Sciatic nerve (tissue), 2 donors: ENCODE measurements around the gene MED19. TPM values are rescaled to one million over a fixed set of nuclear protein-coding genes. Genes with fewer than 3 reads are reported as not detected.

Experiments
- ATAC-seq: fragments of 200-7000 bp; cut with Tn5 transposase; one replicate; pipeline ENCODE4 v1.9.1; 2020; ENCODE audit warnings: mild to moderate bottlenecking, moderate library complexity
- DNase-seq: peaks from one replicate; pipeline ENCODE4 v3.0.0-alpha.2; 2020; ENCODE audit warnings: low spot score
- intact Hi-C: fragments of 100-400 bp; cut with DNase I; formaldehyde crosslinking; loops from one replicate; pipeline ENCODE4 v1.14.2; 2022
- total RNA-seq: library from RNA; stranded (reverse); fragmentation: NEBNext Ultra II Directional; extraction: Animal tissue kit (Norgen Biotek cat#: 25700); gene quantifications from one replicate; pipeline ENCODE4 v1.2.1, GENCODE V29; 2021
- donor health status: DM: no; HTN: no; CAD: no.
- donor health status: DM: no; HTN: no; CAD: no.

MED19 gene
- total RNA-seq, 1 donor from 2014 or later = 9.6 TPM

DNA sequence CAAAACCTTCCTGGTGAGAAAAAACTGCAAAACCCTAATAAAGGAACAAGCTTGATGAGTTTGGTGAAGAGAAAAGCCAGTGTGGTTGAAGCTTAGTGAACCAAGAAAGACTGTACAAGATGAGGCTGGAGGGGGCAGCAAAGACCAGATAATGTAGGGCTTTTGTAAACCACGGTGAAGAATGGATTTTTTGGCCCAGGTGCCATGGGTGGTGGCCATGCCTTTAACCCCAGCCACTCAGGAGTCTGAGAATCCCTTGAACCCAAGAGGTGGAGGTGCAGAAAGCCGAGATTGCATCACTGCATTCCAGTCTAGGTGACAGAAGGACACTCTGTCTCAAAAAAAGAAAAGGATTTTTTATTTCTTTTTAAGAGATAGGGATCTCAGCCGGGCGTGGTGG is 49.1 kb downstream of the MED19 start:
- DNase-seq (no peak), ATAC-seq (no peak)
- intact Hi-C loops = loop anchor here (10.0 kb wide), 1 partner anchor 142 kb away; no protein-coding TSS in a partner anchor

DNA sequence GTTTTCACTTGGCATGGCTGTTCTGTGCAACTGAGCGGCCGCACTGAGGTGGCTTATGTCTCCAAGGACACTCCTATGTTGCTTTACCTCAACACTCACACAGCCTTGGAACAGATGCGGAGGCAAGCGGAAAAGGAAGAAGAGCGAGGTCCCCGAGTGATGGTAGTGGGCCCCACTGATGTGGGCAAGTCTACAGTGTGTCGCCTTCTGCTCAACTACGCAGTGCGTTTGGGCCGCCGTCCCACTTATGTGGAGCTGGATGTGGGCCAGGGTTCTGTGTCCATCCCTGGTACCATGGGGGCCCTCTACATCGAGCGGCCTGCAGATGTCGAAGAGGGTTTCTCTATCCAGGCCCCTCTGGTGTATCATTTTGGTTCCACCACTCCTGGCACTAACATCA is 52.3 kb downstream of the MED19 start:
- no peak for ATAC-seq
- intact Hi-C loops = loop anchor here (10.0 kb wide), 1 partner anchor 145 kb away; no protein-coding TSS in a partner anchor
- DNase-seq = no peak

DNA sequence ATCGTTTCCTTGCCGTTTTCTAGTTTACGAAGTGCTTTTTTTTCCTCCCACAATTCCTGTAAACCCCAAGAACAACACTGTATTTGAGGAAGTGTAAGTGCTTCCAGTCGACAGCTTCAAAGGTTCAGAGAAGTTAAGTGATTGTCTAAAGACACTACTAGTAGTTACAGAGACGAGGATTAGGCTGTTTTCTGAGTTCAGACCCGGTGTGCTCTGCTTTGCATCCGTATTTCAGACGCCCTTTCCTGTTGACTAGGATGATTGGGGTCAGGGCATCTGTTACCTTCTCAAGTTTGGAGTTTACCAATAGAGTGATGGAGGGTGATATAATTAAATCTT is 54.0 kb downstream of the MED19 start:
- no peak for DNase-seq
- no peak for ATAC-seq
- intact Hi-C loops = no loop called here

DNA sequence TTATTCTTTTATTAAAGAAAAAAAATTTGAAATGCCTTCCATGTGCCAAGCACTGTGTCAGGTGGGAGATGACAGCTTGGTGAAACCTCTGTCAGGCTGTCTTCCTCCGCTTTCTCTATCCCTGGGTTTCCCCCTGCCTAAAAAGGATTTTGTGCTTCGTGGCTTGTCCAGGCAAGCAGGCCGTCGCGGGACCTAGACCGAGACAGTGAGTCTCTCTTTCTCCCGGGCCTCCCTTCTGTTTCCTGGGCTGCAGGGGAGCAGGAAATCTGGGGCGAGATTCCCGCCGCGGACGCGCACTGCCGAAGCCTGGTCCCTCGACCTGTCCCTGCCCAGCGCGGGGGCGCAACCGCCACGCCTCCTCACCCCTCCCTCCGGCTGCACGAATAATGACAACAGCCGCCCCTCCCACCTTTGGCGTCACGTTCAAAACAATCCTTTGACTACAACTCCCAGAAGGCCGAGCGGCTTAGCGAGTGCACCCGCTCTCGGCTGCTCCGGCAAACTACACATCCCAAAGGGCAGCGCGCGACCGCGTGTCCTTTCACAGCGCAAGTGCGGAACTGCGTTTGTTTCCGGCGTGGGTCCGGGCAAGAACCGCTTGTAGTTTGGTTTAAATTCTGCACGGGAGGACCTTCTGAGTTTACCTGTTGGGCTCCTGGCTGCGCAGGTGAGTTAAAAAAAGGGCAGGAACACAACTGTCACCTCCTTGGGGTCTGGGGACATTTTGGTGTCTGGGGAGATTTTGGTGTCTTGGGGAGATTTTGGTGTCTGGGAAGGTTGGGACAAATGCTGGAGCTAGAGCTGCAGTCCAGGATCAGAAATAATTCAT is 54.6 kb downstream of the MED19 start, which contains the start of gene CLP1:
Gene CLP1 (plus strand): TSS at position 569 of the 829 bp plus-strand sequence. CDS start 1,715 bp downstream, outside the sequence.
- DNase-seq = peak; percentile 100
- peak; percentile 99 for ATAC-seq
- intact Hi-C loops = no loop called here

DNA sequence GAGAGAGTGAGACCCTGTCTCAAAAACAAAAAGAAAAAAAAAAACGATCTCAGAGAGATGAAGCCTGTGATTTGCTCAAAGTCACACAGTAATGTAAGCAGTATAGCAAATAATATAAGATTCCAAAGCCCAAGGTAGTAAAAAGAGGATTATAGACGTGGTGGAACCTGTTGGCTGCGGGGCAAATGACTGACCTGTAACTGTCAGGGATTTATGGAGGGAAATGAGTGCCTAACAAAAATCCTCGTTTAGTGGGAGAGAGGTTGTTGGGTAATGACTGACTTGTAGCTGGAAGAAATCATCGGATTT is 55.2 kb downstream of the MED19 start:
- intact Hi-C loops = no loop called here
- ATAC-seq (no peak), DNase-seq (no peak)

Other genes with a start within 250 kb of the MED19 start
- 14.8 TPM for gene SLC43A1, start 196.5 kb downstream of the MED19 start, total RNA-seq
- gene TIMM10, start 181.5 kb downstream of the MED19 start, total RNA-seq = 42.0 TPM
- not detected for gene SMTNL1, start 174.6 kb downstream of the MED19 start, total RNA-seq
- 53.5 TPM for gene UBE2L6, start 144.5 kb downstream of the MED19 start, total RNA-seq
- gene SERPING1, start 114.5 kb downstream of the MED19 start, total RNA-seq = 701 TPM
- 2.1 TPM for gene YPEL4, start 62.3 kb downstream of the MED19 start, total RNA-seq
- gene CLP1, start 54.5 kb downstream of the MED19 start, total RNA-seq = 11.9 TPM
- 45.4 TPM for gene ZDHHC5, start 44.1 kb downstream of the MED19 start, total RNA-seq
- 56.9 TPM for gene TMX2, start 378 bp upstream of the MED19 start, total RNA-seq
- gene SELENOH, start 29.3 kb upstream of the MED19 start, total RNA-seq = 77.5 TPM
- not detected for gene BTBD18, start 39.6 kb upstream of the MED19 start, total RNA-seq
- 270 TPM for gene CTNND1, start 49.6 kb upstream of the MED19 start, total RNA-seq